Frontal cortex (tissue), 4 donors: ENCODE data around the gene CTXN2. TPM values are rescaled to one million over a fixed set of nuclear protein-coding genes. Genes with fewer than 3 reads are reported as not detected.

ENCODE experiments used
- DNase-seq, 2 donors: peaks; one replicate each; pipeline ENCODE4 v3.0.0; 2012; ENCODE audit warnings: low spot score in 2 of 2
- FAIRE-seq: peaks from 2 replicates; lab custom pipeline; 2012; peaks lifted over from hg19 to GRCh38; lab: Jason Lieb, UNC
- total RNA-seq: library from RNA; depleted of rRNA; stranded (reverse); fragments of >200 nt; gene quantifications from one replicate; pipeline ENCODE4 v1.2.3, GENCODE V29; 2014
- donor health status: control.
- donor health status: control.
- donor health status: control.

The CTXN2 gene
- total RNA-seq, result 0.82 TPM

DNA sequence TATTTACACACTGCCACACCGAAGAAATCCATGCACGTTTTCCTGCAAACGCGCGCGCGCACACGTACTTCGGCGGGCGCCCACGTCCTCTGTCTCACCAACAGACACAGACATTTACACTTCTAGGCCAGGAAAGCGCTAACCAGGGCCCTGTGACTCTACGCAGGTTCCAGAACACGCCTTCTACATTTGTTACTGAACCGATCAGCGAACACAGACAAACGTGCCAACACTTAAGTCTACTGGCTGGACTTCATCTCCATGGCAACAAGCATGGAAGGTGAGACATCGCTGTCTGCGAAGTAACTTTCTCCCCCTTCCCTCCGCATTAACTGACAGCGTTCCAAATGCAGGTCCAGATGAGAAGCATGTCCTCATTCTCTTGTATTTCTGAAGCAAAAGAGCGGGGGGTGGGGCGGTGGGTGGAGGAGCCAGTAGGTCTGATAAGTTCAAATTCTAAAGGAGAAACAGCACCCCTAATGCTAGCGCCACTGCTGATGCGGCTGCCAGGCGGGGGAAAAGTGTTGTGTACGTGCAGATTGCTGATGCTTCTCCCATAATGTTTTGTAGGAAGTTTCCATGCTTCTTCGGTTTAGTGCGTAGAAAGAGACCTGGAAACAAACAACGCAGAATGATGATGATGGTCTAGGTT lies at the start of gene CTXN2:
Gene CTXN2, plus strand, starts transcription at position 92 of the 652 bp plus-strand sequence. CDS start 9,636 bp downstream, outside the sequence.
- FAIRE-seq (no peak), DNase-seq (no peak)

DNA sequence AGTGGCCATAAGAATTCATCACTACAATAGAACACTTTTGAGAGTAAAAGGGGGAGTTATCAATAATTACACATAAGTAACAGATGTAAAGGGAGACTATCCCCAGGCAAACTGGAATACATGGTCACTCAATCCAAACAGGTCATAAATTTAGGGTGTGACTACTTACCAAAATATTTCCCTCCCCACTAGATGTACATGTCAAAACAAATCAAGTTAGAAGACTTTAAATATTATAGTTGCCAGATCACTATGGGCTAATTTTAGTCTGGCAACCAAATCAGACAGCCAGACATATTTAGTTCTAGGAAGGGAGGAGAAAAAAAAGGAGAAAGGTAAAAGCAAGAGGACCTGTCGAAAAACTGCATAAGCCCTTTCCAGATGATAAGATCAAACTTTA lies 47.6 kb upstream of the CTXN2 start:
- FAIRE-seq, result no peak

GRCh38 chr15:48144889-48145288 lies 46.6 kb upstream of the CTXN2 start:
- DNase-seq, result no peak
- FAIRE-seq, result no peak

More for the DNA sequence above, 47.6 kb upstream of the CTXN2 start:
- DNase-seq, result no peak

- FAIRE-seq, result no peak
Observed at GRCh38 chr15:48145923-48146322, 45.5 kb upstream of the CTXN2 start.

GRCh38 chr15:48147358-48147757 lies 44.1 kb upstream of the CTXN2 start:
- FAIRE-seq (no peak), DNase-seq (no peak)

More at GRCh38 chr15:48145923-48146322, 45.5 kb upstream of the CTXN2 start:
- no peak for DNase-seq

DNA sequence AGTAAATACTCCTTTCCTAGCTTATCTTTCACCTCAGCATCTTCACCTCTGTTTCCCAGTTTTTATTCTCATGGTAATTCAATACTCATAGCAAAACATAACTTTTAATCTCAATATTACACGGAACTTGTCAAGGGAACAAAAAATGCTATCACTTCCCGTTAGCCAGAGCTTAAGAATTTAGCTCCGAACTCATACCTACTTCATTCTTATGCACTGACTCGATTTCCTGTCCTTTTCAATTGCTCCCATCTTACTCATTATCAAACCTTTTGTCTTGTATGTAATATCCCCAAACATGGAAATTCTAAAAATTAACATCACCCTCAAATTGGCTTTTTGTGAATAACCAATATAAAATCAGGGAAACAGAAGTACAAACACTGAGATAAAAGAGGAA lies 41.6 kb upstream of the CTXN2 start:
- FAIRE-seq, result no peak

DNA sequence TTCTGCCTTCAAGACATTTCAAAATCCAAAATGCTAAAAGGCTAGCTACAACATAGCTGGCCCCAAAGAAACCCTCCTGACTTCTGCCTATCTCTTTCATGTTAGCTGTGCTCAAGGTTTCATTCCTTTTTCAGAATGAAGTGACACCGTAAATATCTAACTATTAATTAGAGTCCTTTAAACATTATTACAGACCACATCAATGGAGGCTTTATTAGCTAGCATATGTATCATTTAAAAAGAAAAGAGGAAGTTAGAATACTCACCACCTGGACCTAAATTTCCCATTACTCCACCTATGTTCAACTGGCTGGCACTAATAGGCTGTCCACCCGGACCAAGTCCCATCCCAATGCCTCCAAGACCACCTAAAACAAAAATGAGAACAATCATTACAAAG lies 37.9 kb upstream of the CTXN2 start:
- FAIRE-seq, result no peak
- DNase-seq, result no peak

More for the DNA sequence above, 41.6 kb upstream of the CTXN2 start:
- no peak for DNase-seq

DNA sequence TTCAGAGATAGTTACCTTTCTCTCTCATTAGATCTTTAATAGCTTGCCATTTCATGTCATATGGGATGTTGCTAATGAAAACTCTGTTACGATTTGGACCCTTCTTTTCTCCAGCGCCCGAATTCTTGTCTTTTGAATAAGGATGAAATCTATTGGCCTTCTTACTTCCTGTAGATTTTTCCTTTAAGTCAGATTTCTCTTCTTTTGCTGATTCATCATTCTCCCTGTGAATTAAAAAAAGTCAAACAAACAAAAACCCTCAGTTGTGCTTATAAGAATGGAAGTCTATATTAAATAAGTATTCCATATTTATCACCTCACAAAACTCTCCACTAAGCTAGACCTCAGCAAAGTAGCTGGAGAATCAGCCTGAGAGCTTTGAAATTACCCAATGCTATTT lies 22.8 kb upstream of the CTXN2 start:
- no peak for DNase-seq
- no peak for FAIRE-seq

DNA sequence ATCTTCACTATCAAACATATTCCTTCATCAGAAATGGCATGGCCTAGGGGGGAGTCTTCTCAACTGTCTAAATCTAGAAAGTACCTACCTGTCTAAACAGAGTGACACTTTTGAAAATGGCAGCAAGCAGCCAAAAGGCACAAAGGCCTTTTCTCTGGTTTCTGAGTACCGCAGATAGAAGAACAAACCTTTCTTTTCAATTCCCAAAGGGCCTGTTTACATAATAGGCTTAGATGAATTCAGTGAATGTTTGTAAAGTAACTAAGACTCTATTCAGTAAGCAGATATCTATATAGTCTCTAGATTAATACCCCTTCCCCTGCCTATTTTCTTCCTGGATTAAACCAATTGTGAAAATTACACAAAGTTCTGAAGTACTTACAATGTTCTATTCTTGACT lies 20.5 kb upstream of the CTXN2 start:
- no peak for FAIRE-seq
- DNase-seq, result no peak

DNA sequence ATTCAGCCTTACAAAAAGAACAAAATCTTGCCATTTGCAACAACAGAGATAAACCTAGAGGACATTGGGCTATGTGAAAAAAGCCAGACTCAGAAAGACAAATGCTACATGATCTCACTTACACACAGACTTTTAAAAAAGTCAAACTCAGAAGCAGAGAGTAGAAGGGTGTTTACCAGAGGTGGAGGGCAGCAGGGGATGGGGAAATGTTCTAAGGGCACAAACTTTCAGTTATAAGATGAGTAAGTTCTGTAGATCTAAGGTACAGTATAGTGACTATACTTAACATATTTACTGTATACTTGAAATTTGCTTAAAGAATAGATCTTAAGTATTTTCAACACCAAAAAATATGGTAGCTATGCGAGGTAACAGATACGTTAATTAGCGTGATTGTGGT lies 16.3 kb upstream of the CTXN2 start:
- DNase-seq (no peak), FAIRE-seq (no peak)

GRCh38 chr15:48176112-48176511 lies 15.4 kb upstream of the CTXN2 start:
- no peak for FAIRE-seq
- no peak for DNase-seq

- FAIRE-seq (no peak), DNase-seq (no peak)
Observed at GRCh38 chr15:48176957-48177356, 14.5 kb upstream of the CTXN2 start.

DNA sequence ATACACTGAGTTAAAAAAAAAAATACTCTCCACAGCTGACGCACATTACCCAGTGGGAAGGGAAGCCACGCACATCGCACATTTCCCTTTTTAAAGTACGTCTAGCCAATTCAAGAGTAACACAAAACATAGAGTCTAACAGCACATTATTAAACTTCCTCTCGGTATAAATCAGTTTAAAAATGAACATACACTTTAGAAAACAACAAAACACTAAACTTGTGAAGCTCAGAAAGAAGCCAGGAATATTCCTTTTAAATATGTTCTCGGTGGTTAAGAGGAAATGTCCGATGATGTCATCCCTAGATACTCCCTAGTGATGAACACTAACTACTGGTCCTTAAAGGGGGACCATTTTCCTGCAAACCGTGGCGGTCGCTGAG lies 14.1 kb upstream of the CTXN2 start:
- FAIRE-seq, result no peak
- peak; percentile 14 for DNase-seq

DNA sequence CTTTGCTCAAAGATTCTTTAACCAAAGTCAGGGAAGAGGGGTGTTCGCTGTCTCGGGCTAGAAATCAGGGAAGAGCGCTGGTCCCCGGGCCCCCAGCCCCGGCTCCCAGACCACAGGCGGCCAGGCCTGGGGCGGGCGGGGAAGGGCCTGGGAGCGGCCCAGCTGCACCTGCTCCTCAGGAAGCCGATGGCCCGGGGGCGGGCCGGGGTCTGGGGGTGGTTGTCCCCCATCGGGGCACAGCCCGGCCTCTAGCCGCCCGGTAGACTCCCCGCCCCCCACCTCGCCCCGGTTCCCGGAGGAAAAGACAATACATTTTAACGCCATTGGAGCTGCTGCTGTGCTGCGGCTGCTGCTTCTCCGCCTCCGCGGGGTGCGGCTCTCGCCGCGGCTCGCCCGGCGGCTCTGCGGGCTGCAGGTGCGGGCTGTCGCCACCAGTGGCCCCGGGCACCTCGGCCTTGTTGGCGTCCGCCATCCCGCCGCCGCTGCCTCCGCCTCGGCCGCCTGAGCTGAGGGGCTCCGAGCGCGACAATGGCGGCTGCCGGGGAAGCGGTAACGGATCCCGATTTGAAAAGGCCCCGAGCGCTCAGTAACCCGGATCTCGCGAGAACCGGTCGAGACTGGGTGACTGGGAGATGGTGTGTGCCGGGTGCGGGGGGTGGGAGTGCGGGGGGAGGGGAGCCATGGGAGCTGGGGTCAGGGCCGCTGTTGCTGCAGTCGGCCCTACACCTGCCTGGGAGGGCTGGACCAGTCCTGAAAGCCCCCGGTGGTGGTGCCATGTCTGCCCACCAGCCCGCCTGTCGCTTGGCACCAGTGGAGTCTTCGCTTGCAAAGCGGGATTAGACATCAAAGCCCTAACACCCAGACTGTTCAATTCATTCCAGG lies 13.5 kb upstream of the CTXN2 start, which contains the start of gene MYEF2:
Gene MYEF2, minus strand, starts transcription at position 530 of the 882 bp plus-strand sequence. Its CDS starts 58 bp downstream, at position 472.
- DNase-seq (peak; percentile 58 to 64), FAIRE-seq (no peak)

DNA sequence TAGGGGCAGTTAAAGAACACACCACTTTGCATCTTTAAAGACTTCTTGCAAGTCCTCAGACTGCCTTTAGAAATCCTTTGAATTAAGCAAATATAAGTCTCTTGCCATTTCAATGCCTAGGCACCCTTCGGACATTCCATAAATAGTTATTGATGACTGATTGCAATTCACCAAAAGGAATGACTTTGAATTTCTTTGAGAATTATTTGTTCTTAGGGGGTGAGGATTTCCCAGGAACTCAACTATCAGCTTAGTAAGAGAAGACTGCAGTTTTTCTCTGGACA lies 12.9 kb upstream of the CTXN2 start:
- FAIRE-seq (no peak), DNase-seq (no peak)

DNA sequence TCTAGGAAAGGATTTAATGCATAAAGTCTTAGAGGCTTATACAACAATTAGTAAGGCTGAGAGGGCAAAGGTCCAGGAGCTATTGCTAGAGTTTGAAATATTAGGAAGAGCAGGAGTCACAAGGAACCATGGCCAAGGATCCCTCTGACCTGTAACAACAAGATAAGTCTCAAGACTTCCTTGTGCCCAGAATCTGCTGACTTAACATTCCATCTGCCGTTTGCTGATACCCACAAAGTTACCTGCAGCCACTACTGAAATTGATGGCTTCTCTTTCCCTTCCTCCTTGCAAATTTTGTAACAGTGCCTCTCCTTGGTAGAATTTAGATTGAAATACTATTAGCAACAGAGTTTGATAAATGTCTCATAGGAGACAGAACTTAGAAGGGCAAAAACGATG lies 8.7 kb upstream of the CTXN2 start:
- DNase-seq (no peak), FAIRE-seq (no peak)

- DNase-seq (no peak), FAIRE-seq (no peak)
Observed at GRCh38 chr15:48185529-48185928, 5.9 kb upstream of the CTXN2 start.

DNA sequence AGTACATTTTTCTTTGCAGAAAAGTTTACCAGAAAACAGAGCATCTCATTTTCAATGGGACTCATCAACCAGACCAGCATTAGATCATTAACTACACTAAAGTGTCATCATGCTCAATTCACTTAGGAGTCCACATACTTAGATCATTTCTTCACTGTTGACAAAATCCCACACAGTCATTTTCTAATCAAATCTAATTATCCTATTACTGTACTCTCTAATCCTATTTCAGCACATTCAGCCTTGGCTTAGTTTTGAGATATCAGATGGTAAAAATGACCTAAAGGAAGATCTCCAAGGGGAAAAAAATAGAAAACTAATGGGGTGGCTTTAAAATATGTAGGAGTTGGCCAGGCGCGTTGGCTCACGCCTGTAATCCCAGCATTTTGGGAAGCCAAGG lies 5.2 kb upstream of the CTXN2 start:
- FAIRE-seq (no peak), DNase-seq (no peak)

DNA sequence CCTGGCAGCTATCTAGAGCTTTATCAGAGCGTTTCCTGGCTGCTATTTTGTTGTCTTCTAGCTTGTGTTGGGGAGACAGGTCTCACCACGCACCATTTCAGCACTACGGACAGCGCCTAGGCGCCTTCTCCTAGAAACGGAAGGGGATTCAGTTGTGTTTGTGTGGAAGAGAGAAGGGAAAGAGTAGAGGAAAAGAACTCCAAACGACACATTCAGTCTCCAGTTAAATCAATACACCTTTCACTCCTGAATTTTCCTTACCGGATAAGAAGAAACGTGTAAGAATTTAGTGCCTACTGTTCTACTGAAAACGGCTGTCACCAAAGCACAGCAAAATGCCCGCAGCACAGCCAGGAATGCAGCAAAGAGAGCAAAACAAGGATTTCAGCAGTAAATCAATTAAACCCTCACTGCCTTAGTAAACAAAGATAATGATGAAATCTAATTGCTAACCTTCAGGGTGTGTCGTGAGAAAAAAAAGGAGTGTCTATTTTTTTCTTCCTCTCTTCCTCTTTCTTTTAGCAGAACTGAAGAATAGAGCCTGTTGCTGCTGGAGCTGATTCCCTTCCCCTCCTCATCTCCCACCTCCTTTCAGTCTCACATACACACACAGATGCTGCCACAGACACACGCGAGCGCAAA lies 412 bp upstream of the CTXN2 start:
- FAIRE-seq (no peak), DNase-seq (peak in 1 of 2 donors; percentile 22)

DNA sequence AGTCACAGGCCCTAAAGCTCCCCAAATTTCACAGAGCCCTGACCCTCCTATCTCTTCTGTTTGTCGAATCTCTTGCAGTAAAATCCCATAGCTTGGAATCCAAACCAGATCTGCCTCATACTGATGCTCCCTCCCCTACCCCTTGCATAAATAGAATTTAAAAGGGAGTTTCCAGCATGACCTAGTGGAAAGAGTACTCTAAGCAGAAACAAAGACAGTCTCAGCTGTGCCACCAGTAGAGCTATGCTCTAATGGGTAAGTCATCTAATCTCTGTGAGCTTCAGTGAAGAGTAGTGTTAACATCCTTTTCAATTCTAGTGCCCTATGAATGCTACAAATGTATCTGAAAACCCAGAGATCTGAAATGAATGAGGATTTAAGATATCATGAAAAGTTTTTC lies 10.6 kb downstream of the CTXN2 start:
- DNase-seq (no peak), FAIRE-seq (no peak)

- no peak for FAIRE-seq
- no peak for DNase-seq
Observed at GRCh38 chr15:48205981-48206380, 14.5 kb downstream of the CTXN2 start, which contains the start of gene SLC12A1. TSS of gene SLC12A1 (plus strand) at chr15:48206302. CDS start at chr15:48207720, 1,418 bp downstream.
